ENCODE measurements around the gene TBC1D8. TPM values are rescaled to one million over a fixed set of nuclear protein-coding genes. Genes with fewer than 3 reads are reported as not detected.

Gene TBC1D8
- total and polyA plus RNA-seq, 9 of the 15 experiments (the other 6 are each of a cell fraction or from before 2014, with no cell fraction given) = 0.36 to 1.3 (median 0.82) TPM

DNA sequence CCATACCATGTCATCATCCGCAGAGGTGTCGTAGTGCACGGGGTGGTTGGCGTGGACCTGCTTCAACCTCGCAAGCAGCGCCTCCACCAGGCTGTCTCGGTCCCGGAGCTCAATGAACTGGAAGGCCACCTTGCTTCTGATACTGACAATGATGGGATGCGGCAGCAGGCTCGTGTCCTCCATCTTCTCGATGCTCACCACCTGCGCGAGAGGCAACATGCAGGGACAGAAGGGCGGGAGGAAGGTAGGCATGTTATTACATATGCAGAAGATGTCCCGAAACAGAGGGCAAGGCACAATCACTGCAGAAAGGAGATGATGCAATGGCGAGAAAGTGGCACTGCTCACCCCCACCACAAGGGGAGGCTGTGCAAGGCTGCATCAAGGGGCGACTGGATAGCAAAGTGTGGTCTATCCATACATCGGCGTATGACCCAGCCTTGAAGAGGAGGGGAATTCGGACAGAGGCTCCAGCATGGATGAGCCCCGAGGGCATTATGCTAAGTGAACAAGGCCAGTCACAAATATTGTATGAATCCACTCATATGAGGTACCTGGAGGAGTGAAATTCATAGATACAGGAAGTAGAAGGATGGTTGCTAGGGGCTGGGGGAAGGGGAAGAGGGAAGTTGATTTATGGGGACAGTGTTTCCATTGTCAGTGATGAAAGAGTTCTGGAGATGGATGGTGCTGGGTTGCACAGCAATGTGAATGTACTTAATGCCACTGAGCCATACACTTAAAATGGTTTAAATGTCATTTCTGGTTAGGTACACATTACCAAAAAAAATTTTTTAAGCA, 112.5 kb downstream of the TBC1D8 start (continued):
- TF ChIP-seq CBX5 (IDR thresholded peaks at IDR 0.05; ENCODE audit: borderline replicate concordance, low read depth) (no peak), ZBTB7A (IDR thresholded peaks at IDR 0.05; ENCODE audit: borderline replicate concordance, control insufficient read depth, low read depth, low read length) (no peak), IFI16 (CRISPR knock-in tag; IDR thresholded peaks at IDR 0.05) (no peak), MTA2 (IDR thresholded peaks at IDR 0.05; ENCODE audit: low read depth) (no peak), ERF (CRISPR knock-in tag; IDR thresholded peaks at IDR 0.05) (no peak), EZH2 (IDR thresholded peaks at IDR 0.05; ENCODE audit: borderline replicate concordance, low read depth, low read length) (no peak), CCNT2 (IDR thresholded peaks at IDR 0.05; ENCODE audit: borderline replicate concordance, extremely low read depth, insufficient read length, low read depth, low read length) (no peak), BHLHE40 (IDR thresholded peaks at IDR 0.05; ENCODE audit: low read length) (0 out of 2 replicates have a peak, but pooled peaks have one; percentile 3), GABPB1 (CRISPR knock-in tag; IDR thresholded peaks at IDR 0.05) (no peak), LEF1 (IDR thresholded peaks at IDR 0.05) (no peak), ZBTB49 (CRISPR knock-in tag; IDR thresholded peaks at IDR 0.05; ENCODE audit: borderline replicate concordance) (no peak), MXD1 (CRISPR knock-in tag; IDR thresholded peaks at IDR 0.05; ENCODE audit: borderline replicate concordance, poor library complexity, severe bottlenecking) (no peak), SAFB (IDR thresholded peaks at IDR 0.05; ENCODE audit: borderline replicate concordance, low read depth, low read length) (no peak), NCOA2 (IDR thresholded peaks at IDR 0.05; ENCODE audit: partially characterized antibody in 2 of 2) (no peak), TAF1 (IDR thresholded peaks at IDR 0.05; ENCODE audit: control insufficient read depth, extremely low read depth, insufficient read depth, low read length, severe bottlenecking) (no peak)
- TF ChIP-seq, protein P1, sequence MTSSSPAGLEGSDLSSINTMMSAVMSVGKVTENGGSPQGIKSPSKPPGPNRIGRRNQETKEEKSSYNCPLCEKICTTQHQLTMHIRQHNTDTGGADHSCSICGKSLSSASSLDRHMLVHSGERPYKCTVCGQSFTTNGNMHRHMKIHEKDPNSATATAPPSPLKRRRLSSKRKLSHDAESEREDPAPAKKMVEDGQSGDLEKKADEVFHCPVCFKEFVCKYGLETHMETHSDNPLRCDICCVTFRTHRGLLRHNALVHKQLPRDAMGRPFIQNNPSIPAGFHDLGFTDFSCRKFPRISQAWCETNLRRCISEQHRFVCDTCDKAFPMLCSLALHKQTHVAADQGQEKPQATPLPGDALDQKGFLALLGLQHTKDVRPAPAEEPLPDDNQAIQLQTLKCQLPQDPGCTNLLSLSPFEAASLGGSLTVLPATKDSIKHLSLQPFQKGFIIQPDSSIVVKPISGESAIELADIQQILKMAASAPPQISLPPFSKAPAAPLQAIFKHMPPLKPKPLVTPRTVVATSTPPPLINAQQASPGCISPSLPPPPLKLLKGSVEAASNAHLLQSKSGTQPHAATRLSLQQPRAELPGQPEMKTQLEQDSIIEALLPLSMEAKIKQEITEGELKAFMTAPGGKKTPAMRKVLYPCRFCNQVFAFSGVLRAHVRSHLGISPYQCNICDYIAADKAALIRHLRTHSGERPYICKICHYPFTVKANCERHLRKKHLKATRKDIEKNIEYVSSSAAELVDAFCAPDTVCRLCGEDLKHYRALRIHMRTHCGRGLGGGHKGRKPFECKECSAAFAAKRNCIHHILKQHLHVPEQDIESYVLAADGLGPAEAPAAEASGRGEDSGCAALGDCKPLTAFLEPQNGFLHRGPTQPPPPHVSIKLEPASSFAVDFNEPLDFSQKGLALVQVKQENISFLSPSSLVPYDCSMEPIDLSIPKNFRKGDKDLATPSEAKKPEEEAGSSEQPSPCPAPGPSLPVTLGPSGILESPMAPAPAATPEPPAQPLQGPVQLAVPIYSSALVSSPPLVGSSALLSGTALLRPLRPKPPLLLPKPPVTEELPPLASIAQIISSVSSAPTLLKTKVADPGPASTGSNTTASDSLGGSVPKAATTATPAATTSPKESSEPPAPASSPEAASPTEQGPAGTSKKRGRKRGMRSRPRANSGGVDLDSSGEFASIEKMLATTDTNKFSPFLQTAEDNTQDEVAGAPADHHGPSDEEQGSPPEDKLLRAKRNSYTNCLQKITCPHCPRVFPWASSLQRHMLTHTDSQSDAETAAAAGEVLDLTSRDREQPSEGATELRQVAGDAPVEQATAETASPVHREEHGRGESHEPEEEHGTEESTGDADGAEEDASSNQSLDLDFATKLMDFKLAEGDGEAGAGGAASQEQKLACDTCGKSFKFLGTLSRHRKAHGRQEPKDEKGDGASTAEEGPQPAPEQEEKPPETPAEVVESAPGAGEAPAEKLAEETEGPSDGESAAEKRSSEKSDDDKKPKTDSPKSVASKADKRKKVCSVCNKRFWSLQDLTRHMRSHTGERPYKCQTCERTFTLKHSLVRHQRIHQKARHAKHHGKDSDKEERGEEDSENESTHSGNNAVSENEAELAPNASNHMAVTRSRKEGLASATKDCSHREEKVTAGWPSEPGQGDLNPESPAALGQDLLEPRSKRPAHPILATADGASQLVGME (CRISPR knock-in tag; IDR thresholded peaks at IDR 0.05) = peak; percentile 88; the same call in 1 of the 2 replicates
- TF ChIP-seq, protein P2, sequence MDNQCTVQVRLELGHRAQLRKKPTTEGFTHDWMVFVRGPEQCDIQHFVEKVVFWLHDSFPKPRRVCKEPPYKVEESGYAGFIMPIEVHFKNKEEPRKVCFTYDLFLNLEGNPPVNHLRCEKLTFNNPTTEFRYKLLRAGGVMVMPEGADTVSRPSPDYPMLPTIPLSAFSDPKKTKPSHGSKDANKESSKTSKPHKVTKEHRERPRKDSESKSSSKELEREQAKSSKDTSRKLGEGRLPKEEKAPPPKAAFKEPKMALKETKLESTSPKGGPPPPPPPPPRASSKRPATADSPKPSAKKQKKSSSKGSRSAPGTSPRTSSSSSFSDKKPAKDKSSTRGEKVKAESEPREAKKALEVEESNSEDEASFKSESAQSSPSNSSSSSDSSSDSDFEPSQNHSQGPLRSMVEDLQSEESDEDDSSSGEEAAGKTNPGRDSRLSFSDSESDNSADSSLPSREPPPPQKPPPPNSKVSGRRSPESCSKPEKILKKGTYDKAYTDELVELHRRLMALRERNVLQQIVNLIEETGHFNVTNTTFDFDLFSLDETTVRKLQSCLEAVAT (IDR thresholded peaks at IDR 0.05) = no peak; a peak in 1 of 4 replicates

Measured in K562 (cell line).